Activated naive CD4-positive, alpha-beta T cell treated with anti-CD3 and anti-CD28 coated beads, Interleukin-2, amount 50 U/mL, for 24 hours (primary cell): Measurements from ENCODE around the gene HS2ST1.
"Not testable (repeated sequence)": the region's sequence is repeated elsewhere in the genome, so short reads cannot be mapped to it uniquely, and the experiment has no call there.

Source experiments
- H3K27ac Mint-ChIP-seq: one replicate; pipeline ENCODE4 v1.8.0; 2021; ENCODE audit warnings: mild to moderate bottlenecking, mixed read lengths
- H3K27me3 Mint-ChIP-seq: one replicate; pipeline ENCODE4 v1.8.0; 2021; ENCODE audit warnings: mixed read lengths
- H3K36me3 Mint-ChIP-seq: one replicate; pipeline ENCODE4 v1.8.0; 2021; ENCODE audit warnings: mixed read lengths
- H3K4me1 Mint-ChIP-seq: one replicate; pipeline ENCODE4 v1.8.0; 2021; ENCODE audit warnings: mixed read lengths
- H3K4me3 Mint-ChIP-seq: one replicate; pipeline ENCODE4 v1.8.0; 2021; ENCODE audit warnings: mild to moderate bottlenecking, mixed read lengths
- H3K9me3 Mint-ChIP-seq: one replicate; pipeline ENCODE4 v1.8.0; 2021; ENCODE audit warnings: mixed read lengths

HS2ST1 gene

DNA sequence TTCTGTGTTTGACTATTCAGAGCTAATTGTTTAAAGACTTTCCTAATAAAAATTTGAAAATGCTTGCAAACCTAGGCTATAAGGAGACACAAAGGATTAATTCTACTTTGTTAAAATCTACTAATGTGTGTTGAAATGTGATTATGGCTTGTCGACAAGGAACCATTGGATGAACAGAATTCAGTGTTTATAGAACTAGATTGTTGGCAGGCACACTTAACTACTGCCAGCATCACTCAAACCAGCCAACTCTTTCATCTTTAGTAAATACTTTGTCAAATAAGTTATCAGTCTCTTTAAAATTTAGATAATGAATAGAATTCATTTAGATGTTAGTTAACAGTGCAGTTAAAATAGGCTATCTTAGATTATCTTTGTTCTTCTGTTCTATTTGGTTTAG lies 27.6 kb downstream of the HS2ST1 start:
- H3K4me1 Mint-ChIP-seq: peaks cover 27% of the 10 kb centered on the region
- H3K27ac Mint-ChIP-seq: no peak overlapping the region
- no peaks in the 10 kb centered on the region for H3K9me3 Mint-ChIP-seq
- peaks cover 2% of the 10 kb centered on the region for H3K36me3 Mint-ChIP-seq
- no peak overlapping the region for H3K4me3 Mint-ChIP-seq
- no peaks in the 10 kb centered on the region for H3K27me3 Mint-ChIP-seq

DNA sequence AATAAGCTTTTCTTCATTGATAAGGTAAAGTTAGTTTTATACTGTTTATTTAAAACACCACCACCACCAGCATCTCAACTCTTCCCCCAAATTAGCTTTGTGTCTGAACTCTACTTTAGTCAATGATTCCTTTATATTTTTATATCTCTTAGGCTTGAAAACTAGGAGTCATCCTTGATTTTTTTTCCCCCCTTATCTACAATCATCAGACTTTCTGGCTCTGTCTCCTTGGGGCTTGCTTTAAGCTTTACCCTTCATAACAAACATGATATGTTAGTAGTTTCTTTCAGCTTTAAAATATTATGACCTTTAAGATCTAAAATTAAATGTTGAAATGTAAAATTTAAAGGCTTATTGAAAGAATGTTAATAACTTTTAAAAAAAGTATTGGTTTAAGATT lies 28.3 kb downstream of the HS2ST1 start:
- Mint-ChIP-seq H3K36me3 (peaks cover 2% of the 10 kb centered on the region), H3K4me3 (no peak overlapping the region), H3K4me1 (peaks cover 24% of the 10 kb centered on the region), H3K27ac (no peak overlapping the region), H3K9me3 (no peaks in the 10 kb centered on the region), H3K27me3 (no peaks in the 10 kb centered on the region)

DNA sequence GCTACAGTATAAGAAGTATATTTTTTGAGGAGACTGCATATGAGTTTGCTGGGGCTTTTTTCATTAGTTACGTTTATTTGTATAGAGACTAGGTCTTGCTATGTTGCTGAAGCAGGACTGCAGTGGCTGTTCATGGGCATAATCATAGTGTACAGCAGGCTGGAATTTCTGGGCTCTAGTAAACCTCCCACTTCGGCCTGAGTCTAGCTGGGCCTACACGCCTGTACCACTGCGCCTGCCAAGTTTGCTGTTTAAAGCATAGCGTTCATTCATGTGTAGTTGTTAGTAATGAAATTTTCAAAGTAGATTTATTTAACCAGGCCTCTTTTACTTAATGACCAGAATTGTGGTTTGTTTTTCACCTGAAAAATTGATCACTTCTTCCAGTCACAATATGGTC lies 33.8 kb downstream of the HS2ST1 start:
- Mint-ChIP-seq H3K27ac (no peak overlapping the region), H3K4me3 (no peak overlapping the region), H3K9me3 (no peaks in the 10 kb centered on the region), H3K27me3 (no peaks in the 10 kb centered on the region), H3K36me3 (no peaks in the 10 kb centered on the region), H3K4me1 (peaks cover 18% of the 10 kb centered on the region)

DNA sequence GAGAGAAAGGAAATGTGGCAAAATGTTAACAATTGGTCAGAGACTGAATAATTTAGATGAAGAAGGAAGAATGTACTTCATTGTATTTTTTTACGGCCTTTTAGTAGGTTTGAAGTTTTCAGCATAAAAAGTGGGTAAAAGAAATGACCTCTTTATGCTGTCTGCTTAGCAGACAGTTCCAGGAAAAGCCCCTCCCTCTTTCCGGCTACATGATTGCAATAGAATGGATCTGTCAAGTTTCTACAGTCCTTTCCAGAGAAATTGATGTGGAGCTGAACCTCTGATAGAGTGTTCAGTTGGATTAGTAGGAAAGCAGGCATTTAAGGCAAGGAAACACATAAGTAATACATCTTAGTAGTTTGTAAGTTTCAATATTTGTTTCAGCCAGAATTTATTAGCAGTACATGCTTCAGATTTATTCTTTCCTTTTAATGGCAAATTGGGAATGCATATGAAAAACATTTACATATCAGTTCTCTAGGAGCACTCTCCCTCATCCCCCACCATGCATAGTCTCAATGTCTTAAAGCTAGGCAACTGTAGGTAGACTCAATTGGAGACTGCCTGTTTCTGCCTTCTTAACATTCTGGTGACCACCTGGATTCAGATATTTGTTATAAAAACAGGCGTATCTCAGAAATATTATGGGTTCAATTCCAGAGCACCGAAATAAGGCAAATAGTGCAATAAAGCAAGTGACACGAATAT lies 36.4 kb downstream of the HS2ST1 start:
- no peaks in the 10 kb centered on the region for H3K9me3 Mint-ChIP-seq
- no peak overlapping the region for H3K27ac Mint-ChIP-seq
- H3K27me3 Mint-ChIP-seq: no peaks in the 10 kb centered on the region
- no peaks in the 10 kb centered on the region for H3K36me3 Mint-ChIP-seq
- H3K4me3 Mint-ChIP-seq: no peak overlapping the region
- peaks cover 23% of the 10 kb centered on the region for H3K4me1 Mint-ChIP-seq

DNA sequence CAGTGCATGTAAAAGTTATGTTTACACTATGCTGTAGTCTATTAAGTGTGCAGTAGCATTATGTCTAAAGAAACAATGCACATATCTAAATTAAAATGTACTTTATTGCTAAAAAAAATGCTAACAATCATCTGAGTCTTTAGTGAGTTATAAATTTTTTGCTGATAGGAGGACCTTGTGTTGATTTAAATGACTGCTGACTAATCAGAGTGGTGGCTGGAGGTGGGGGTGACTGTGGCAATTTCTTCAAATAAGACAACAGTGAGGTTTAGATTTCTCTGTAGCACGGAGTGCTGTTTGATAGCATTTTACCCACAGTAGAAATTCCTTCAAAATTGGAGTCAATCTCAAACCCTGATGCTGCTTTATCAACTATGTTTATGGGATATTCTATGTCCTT lies 37.0 kb downstream of the HS2ST1 start:
- H3K27me3 Mint-ChIP-seq: no peaks in the 10 kb centered on the region
- no peak overlapping the region for H3K4me3 Mint-ChIP-seq
- no peaks in the 10 kb centered on the region for H3K36me3 Mint-ChIP-seq
- H3K4me1 Mint-ChIP-seq: peaks cover 27% of the 10 kb centered on the region
- H3K27ac Mint-ChIP-seq: no peak overlapping the region
- no peaks in the 10 kb centered on the region for H3K9me3 Mint-ChIP-seq

DNA sequence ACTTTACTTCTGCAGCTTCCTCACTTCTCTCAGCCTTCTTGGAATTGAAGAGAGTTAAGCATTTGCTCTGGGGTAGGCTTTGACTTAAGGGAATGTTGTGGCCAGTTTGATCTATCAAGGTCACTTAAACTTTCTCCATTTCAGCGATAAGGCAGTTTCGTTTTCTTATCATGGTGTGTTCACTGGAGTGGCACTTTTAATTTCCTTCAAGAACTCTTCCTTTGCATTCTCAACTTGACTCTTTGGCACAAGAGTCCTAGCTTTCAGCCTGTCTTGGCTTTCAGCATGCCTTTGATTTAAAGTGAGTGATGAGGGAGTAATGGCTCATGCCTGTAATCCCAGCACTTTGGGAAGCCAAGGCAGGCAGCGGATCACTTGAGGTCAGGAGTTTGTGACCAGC lies 38.7 kb downstream of the HS2ST1 start:
- Mint-ChIP-seq H3K27me3 (no peaks in the 10 kb centered on the region), H3K4me3 (no peak overlapping the region), H3K4me1 (peaks cover 27% of the 10 kb centered on the region), H3K9me3 (no peaks in the 10 kb centered on the region), H3K27ac (no peak overlapping the region), H3K36me3 (no peaks in the 10 kb centered on the region)

DNA sequence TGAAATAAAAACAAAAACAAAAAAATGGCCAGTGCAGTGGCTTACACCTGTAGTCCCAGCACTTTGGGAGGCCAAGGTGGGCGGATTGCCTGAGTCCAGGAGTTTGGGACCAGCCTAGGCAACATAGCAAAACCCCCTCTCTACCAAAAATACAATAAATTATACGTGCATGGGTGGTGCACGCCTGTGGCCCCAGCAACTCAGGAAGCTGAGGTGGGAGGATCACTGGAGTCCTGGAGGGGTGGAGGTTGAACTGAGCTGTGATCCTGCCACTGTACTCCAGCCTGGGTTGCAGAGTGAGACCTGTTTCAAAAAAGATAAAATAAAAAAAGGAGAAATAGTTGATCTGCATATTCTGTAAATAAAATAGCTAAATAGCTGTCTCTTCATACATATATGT lies 41.2 kb downstream of the HS2ST1 start:
- no peak overlapping the region for H3K27ac Mint-ChIP-seq
- H3K36me3 Mint-ChIP-seq: no peaks in the 10 kb centered on the region
- H3K4me1 Mint-ChIP-seq: peaks cover 20% of the 10 kb centered on the region
- H3K9me3 Mint-ChIP-seq: no peaks in the 10 kb centered on the region
- H3K27me3 Mint-ChIP-seq: no peaks in the 10 kb centered on the region
- H3K4me3 Mint-ChIP-seq: no peak overlapping the region

DNA sequence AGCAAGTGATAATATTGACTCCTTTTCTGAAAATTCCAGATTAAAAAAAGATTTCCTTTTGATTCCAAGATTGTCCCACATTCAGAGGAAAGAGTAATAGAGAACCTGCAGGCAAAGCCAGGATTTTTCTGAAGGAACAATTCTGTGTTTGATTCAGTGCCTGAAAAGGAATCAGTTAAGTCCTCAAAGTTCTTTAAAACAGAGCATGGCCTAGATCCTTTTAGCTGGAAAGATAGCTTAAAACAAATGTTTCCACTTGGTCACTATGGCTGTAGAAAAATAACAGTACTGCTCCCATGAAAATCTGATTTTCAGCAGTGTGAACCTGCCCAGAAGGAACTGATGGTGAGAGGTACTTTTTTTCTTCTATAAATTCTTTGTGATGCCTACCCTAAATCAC lies 41.8 kb downstream of the HS2ST1 start:
- H3K36me3 Mint-ChIP-seq: no peaks in the 10 kb centered on the region
- no peak overlapping the region for H3K4me3 Mint-ChIP-seq
- H3K27ac Mint-ChIP-seq: no peak overlapping the region
- peaks cover 20% of the 10 kb centered on the region for H3K4me1 Mint-ChIP-seq
- no peaks in the 10 kb centered on the region for H3K27me3 Mint-ChIP-seq
- H3K9me3 Mint-ChIP-seq: no peaks in the 10 kb centered on the region

DNA sequence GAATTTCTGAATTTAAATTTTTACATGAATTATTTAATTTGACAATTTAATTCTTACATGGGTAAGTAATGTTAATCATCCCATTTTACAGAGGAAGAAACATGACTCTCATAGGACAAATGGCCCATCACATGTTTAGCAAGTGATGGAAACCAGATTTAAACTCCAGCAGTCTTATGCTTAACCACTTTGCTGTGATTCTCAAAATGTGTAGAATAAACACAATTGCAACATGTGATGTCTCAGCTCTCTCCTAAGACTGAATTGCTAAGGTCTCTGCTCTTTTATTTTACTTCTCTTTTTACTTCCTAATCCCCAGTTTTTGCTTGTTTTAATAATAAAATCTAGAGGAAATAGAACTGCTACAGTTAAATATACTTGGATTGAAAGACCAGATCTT lies 42.8 kb downstream of the HS2ST1 start:
- Mint-ChIP-seq H3K27me3 (no peaks in the 10 kb centered on the region), H3K4me1 (peaks cover 20% of the 10 kb centered on the region), H3K36me3 (no peaks in the 10 kb centered on the region), H3K27ac (no peak overlapping the region), H3K4me3 (no peak overlapping the region), H3K9me3 (no peaks in the 10 kb centered on the region)

DNA sequence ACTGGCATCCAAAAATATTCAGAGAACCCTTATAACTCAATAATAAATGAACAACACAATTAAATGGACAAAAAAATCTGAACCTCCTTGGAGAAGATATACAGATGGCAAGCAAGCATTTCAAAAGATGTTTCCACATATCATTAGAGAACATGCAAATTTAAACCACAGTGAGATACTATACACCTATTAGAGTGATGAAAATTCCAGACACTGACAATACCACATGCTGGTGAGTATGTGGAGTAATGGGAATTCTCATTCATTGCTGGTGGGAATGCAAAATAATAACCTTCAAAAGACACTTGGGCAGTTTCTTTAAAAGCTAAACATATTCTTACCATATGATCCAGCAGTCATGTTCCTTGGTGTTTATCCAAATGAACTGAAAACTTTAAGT lies 46.1 kb downstream of the HS2ST1 start:
- Mint-ChIP-seq H3K4me1 (peaks cover 7% of the 10 kb centered on the region), H3K9me3 (no peaks in the 10 kb centered on the region), H3K36me3 (no peaks in the 10 kb centered on the region), H3K27ac (no peak overlapping the region), H3K4me3 (no peak overlapping the region), H3K27me3 (no peaks in the 10 kb centered on the region)

DNA sequence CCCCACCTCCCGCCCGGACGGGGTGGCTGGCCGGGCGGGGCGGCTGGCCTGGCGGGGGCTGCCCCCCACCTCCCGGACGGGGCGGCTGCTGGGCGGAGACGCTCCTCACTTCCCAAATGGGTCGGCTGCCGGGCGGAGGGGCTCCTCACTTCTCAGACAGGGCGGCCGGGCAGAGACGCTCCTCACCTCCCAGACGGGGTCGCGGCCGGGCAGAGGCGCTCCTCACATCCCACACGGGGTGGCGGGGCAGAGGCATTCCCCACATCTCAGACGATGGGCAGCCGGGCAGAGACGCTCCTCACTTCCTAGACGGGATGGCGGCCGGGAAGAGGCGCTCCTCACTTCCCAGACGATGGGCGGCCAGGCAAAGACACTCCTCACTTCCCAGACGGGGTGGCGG lies 49.4 kb downstream of the HS2ST1 start:
- not testable (repeated sequence) for H3K27ac Mint-ChIP-seq, H3K4me3 Mint-ChIP-seq, H3K27me3 Mint-ChIP-seq, H3K9me3 Mint-ChIP-seq, H3K36me3 Mint-ChIP-seq, H3K4me1 Mint-ChIP-seq

DNA sequence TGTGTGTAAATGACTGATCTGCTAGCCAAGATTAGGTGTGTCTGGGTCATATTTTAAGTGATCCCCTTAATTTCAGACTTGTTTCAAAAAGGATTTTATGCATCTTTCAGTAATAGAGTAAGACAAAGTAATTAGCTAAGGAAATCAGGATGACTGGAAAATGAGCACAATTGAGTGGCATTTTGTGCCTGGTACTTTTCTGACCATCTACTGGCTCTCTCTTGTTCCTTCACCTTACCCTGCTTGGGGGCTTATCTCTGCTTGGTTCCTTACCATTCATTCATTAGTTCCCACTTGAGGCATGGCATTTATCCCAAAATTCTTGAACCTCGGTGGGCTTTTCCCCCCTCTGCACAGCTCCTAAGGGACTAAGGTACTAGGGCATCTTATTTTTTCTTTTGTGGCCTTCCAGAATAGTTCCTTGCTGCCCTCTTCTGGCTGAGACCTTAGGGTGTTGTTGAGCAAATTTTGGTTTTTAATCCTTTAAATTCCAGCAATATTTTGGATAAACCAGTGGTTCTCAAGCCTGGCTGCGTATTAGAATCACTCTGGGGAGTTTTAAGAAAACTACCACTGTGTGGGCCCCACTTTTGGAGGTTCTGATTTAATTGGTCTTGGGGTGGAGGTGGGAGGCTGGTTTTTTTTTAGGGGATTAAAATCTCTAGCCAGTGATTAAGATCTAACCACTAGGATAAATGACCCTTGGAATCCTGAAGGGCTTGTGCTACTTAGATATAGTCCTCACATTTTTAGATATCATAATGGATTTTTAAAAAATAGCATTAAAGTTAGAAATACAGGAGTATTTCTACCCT lies 50.8 kb downstream of the HS2ST1 start:
- Mint-ChIP-seq H3K36me3 (no peaks in the 10 kb centered on the region), H3K27me3 (no peaks in the 10 kb centered on the region), H3K9me3 (no peaks in the 10 kb centered on the region), H3K4me1 (peaks cover 4% of the 10 kb centered on the region), H3K27ac (no peak overlapping the region), H3K4me3 (no peak overlapping the region)

DNA sequence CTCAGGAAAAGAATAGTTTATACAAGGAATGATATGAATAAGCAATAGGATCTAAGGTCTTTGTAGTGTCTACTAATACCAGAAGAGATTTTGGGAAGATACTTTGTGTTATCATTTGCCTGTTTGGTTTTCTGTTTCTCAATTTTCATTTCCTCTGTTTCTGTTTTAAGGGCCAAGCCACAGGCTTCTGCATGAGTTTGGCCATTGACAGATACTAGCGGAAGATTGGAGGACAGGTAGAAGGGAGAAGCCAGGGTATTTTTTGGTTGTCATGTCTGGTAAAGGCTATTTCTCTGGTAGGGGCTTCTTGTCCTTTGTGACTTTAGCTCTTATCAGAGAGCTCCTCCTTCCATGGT lies 51.4 kb downstream of the HS2ST1 start:
- Mint-ChIP-seq H3K9me3 (no peaks in the 10 kb centered on the region), H3K27me3 (no peaks in the 10 kb centered on the region), H3K4me1 (peaks cover 4% of the 10 kb centered on the region), H3K27ac (no peak overlapping the region), H3K36me3 (no peaks in the 10 kb centered on the region), H3K4me3 (no peak overlapping the region)

DNA sequence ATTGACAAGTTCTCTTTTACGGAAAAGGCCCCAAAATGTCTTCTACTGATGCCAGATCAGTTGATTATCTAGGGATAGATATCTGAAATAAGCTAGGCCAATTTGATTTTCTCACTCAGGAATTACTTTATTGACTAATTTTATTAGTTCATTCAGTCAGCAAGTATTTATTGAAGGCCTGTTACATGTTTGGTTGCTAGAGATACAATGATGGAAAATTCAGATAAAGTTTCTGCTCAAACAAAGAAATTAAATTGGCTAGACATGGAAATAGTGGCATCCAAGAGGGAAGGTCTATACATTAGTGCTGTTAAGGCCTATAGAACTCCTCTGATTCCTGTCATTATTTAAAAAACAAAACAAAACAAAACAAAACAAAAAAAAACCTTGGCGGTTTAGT lies 56.5 kb downstream of the HS2ST1 start:
- H3K36me3 Mint-ChIP-seq: no peaks in the 10 kb centered on the region

DNA sequence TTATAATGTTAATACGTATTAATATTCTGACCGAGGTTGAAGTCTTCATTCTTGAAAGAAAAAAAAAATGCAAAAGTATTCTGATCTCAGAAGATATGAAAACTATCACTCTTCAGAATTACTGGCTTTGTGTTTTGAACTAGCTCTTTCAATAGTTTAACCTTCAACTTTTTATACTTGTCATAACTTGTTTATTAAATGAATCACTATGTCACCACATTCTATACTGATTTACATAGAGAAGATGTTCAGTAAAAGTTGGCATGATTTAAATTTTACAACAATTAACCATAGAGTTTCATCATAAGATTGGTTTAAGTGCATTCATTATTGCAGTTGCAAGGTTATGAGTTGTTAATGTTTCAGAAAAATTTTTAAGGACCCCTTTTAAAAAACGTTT lies 57.3 kb downstream of the HS2ST1 start:
- H3K4me1 Mint-ChIP-seq: peaks cover 25% of the 10 kb centered on the region
- H3K36me3 Mint-ChIP-seq: no peaks in the 10 kb centered on the region
- no peaks in the 10 kb centered on the region for H3K9me3 Mint-ChIP-seq
- H3K4me3 Mint-ChIP-seq: no peak overlapping the region
- H3K27ac Mint-ChIP-seq: no peak overlapping the region
- no peaks in the 10 kb centered on the region for H3K27me3 Mint-ChIP-seq

More for the DNA sequence above, 56.5 kb downstream of the HS2ST1 start:
- Mint-ChIP-seq H3K27ac (no peak overlapping the region), H3K4me1 (peaks cover 22% of the 10 kb centered on the region), H3K27me3 (no peaks in the 10 kb centered on the region), H3K9me3 (no peaks in the 10 kb centered on the region), H3K4me3 (no peak overlapping the region)

DNA sequence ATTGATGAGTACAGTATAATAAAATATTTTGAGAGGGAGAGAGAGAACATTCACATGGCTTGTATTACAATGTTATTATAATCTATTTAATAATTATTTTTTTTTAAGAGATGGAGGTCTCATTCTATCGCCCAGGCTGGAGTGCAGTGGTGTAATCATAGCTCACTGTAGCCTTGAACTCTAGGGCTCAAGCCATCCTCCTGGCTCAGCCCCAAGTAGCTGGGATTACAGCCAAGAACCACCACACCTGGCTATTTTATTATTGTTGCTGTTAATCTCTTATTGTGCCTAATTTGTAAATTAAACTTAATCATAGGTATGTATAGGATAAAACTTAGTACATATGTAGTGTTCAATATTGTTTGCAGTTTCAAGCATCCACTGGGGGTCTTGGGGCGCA lies 57.8 kb downstream of the HS2ST1 start:
- Mint-ChIP-seq H3K27me3 (no peaks in the 10 kb centered on the region), H3K4me1 (peaks cover 25% of the 10 kb centered on the region), H3K9me3 (no peaks in the 10 kb centered on the region), H3K36me3 (no peaks in the 10 kb centered on the region), H3K27ac (no peak overlapping the region), H3K4me3 (no peak overlapping the region)
